HG03432 (cell line): ENCODE data around the gene KIF24.
"Not testable (repeated sequence)": the region's sequence is repeated elsewhere in the genome, so short reads cannot be mapped to it uniquely, and the experiment has no call there.

ENCODE experiments used
- ATAC-seq: cut with Tn5 transposase; IDR thresholded peaks from one replicate; pipeline ENCODE4 v1.9.1; 2021; ENCODE audit warnings: mild to moderate bottlenecking, moderate library complexity; ENCODE audit not compliant: unreplicated experiment

KIF24 gene

GRCh38 chr9:34332076-34332964, 3.3 kb upstream of the KIF24 start:
- no peak for ATAC-seq

GRCh38 chr9:34331196-34331595, 2.1 kb upstream of the KIF24 start:
- ATAC-seq, result no peak

- ATAC-seq, result peak; percentile 2
Measured at GRCh38 chr9:34328500-34328986, 525 bp downstream of the KIF24 start.

- ATAC-seq, result no peak
Measured at GRCh38 chr9:34326690-34327089, 2.4 kb downstream of the KIF24 start.

GRCh38 chr9:34322899-34323591, 6.0 kb downstream of the KIF24 start:
- no peak for ATAC-seq

- no peak for ATAC-seq
Measured at GRCh38 chr9:34321451-34321850, 7.6 kb downstream of the KIF24 start.

GRCh38 chr9:34318163-34318790, 10.8 kb downstream of the KIF24 start:
- ATAC-seq, result no peak

GRCh38 chr9:34317436-34317835, 11.6 kb downstream of the KIF24 start:
- ATAC-seq, result no peak

GRCh38 chr9:34311499-34312185, 17.4 kb downstream of the KIF24 start:
- no peak for ATAC-seq

GRCh38 chr9:34310215-34310614, 18.9 kb downstream of the KIF24 start:
- no peak for ATAC-seq

- ATAC-seq, result not testable (repeated sequence)
Measured at GRCh38 chr9:34308316-34308715, 20.8 kb downstream of the KIF24 start.

- ATAC-seq, result not testable (repeated sequence)
Measured at GRCh38 chr9:34301064-34301463, 28.0 kb downstream of the KIF24 start.

GRCh38 chr9:34292552-34292951, 36.5 kb downstream of the KIF24 start:
- no peak for ATAC-seq

GRCh38 chr9:34291423-34291822, 37.6 kb downstream of the KIF24 start:
- no peak for ATAC-seq

- no peak for ATAC-seq
Measured at GRCh38 chr9:34291023-34291422, 38.0 kb downstream of the KIF24 start.

GRCh38 chr9:34289159-34289558, 39.9 kb downstream of the KIF24 start:
- ATAC-seq, result no peak

GRCh38 chr9:34282096-34282495, 47.0 kb downstream of the KIF24 start:
- no peak for ATAC-seq

GRCh38 chr9:34279411-34279810, 49.7 kb downstream of the KIF24 start:
- no peak for ATAC-seq
